Endothelial cell of umbilical vein (primary cell): ENCODE measurements around the gene PXMP4. TPM values are rescaled to one million over a fixed set of nuclear protein-coding genes. Genes with fewer than 3 reads are reported as not detected.

Source experiments
- BruUV-seq: library from RNA; stranded (reverse); fragments of 400-500 nt; replicated peaks from 2 replicates; lab custom pipeline; 2021; lab: Mats Ljungman, UMichigan
- CTCF ChIA-PET: fragments of 300-600, 350-600 bp; sonication (Branson Sonifier 250); formaldehyde crosslinking; loops from one replicate; lab custom pipeline; 2021; ENCODE audit warnings: antibody characterized with exemption, inconsistent platforms; lab: Charles Lee
- POLR2A ChIA-PET: fragments of 300-600, 350-600 bp; sonication (Branson Sonifier 250); formaldehyde crosslinking; loops from one replicate; lab custom pipeline; 2021; ENCODE audit warnings: antibody characterized with exemption, inconsistent platforms; lab: Charles Lee
- DNase-seq: peaks from one replicate; pipeline ENCODE4 v3.0.0-alpha.2; 2011; ENCODE audit warnings: low read depth, low spot score
- FAIRE-seq: peaks from 2 replicates; lab custom pipeline; 2011; peaks lifted over from hg19 to GRCh38; lab: Jason Lieb, UNC
- H2AFZ ChIP-seq: 2 replicates; pipeline ENCODE4 v1.6.0; 2012; ENCODE audit warnings: low read depth, low read length, control low read depth, inconsistent platforms
- H3K27ac ChIP-seq: 2 replicates; pipeline ENCODE4 v1.5.1; 2011; ENCODE audit warnings: low read depth, mild to moderate bottlenecking, control low read depth, low read length, moderate library complexity; ENCODE audit not compliant: insufficient read depth
- H3K27me3 ChIP-seq, 2 experiments: 2 replicates each; pipeline versions ENCODE4 v1.6.0 to v1.6.1; 2011; ENCODE audit warnings: low read length in 2 of 2, mixed read lengths in 1 of 2; ENCODE audit not compliant: control insufficient read depth in 2 of 2, insufficient read depth in 2 of 2
- H3K36me3 ChIP-seq, 2 experiments: 2 replicates in 1 of 2; 3 replicates in 1 of 2; pipeline ENCODE4 v1.5.1; 2011; ENCODE audit warnings: low read length in 2 of 2, mild to moderate bottlenecking in 1 of 2, moderate library complexity in 1 of 2; ENCODE audit not compliant: control insufficient read depth in 2 of 2, insufficient read depth in 2 of 2; ENCODE audit errors: extremely low read depth in 1 of 2
- H3K4me1 ChIP-seq: 3 replicates; pipeline ENCODE4 v1.5.1; 2011; ENCODE audit warnings: mild to moderate bottlenecking, low read length; ENCODE audit not compliant: control insufficient read depth, insufficient read depth; ENCODE audit errors: extremely low read depth
- H3K4me2 ChIP-seq: 2 replicates; pipeline ENCODE4 v1.6.1; 2011; ENCODE audit warnings: low read length, control low read depth, mixed read lengths; ENCODE audit not compliant: insufficient read depth
- H3K4me3 ChIP-seq, 3 experiments: fragments of 200-600 bp in 1 of 3; sonication (generic), shearing (Covaris generic) in 1 of 3; replicated peaks in 1 of 3; 2 replicates each; pipeline ENCODE4 v1.5.1; 2011 to 2016; ENCODE audit warnings: control low read depth in 3 of 3, low read length in 3 of 3, mild to moderate bottlenecking in 2 of 3, inconsistent platforms in 1 of 3, low read depth in 1 of 3, moderate library complexity in 1 of 3; ENCODE audit not compliant: insufficient read depth in 1 of 3
- H3K79me2 ChIP-seq: 2 replicates; pipeline ENCODE4 v1.6.0; 2012; ENCODE audit warnings: low read length, inconsistent platforms; ENCODE audit not compliant: control insufficient read depth, insufficient read depth
- H3K9ac ChIP-seq: replicated peaks from 2 replicates; pipeline ENCODE3; 2011; ENCODE audit warnings: low read length, control low read depth; ENCODE audit not compliant: insufficient read depth; ENCODE audit errors: extremely low read depth
- H3K9me1 ChIP-seq: replicated peaks from 3 replicates; pipeline ENCODE4 v1.6.0; 2011; ENCODE audit warnings: mild to moderate bottlenecking, low read length; ENCODE audit not compliant: control insufficient read depth, insufficient read depth; ENCODE audit errors: extremely low read depth
- H3K9me3 ChIP-seq: replicated peaks from 2 replicates; pipeline ENCODE4 v1.5.1; 2012; ENCODE audit warnings: low read length, inconsistent platforms; ENCODE audit not compliant: control insufficient read depth, insufficient read depth
- H4K20me1 ChIP-seq: replicated peaks from 2 replicates; pipeline ENCODE3; 2011; ENCODE audit warnings: mild to moderate bottlenecking, low read length; ENCODE audit not compliant: control insufficient read depth, insufficient read depth; ENCODE audit errors: extremely low read depth
- EZH2 ChIP-seq: IDR thresholded peaks from 2 replicates; pipeline ENCODE4 v1.6.1; 2012; ENCODE audit warnings: borderline replicate concordance, low read depth, mild to moderate bottlenecking, moderate library complexity, low read length, inconsistent platforms; ENCODE audit not compliant: severe bottlenecking
- FOS ChIP-seq: IDR thresholded peaks from 2 replicates; pipeline ENCODE4 v1.6.1; 2011; ENCODE audit warnings: mild to moderate bottlenecking, low read length, moderate library complexity, borderline replicate concordance; ENCODE audit not compliant: insufficient read depth
- GATA2 ChIP-seq: IDR thresholded peaks from 2 replicates; pipeline ENCODE4 v1.7.0; 2011; ENCODE audit warnings: low read depth, mild to moderate bottlenecking, moderate library complexity, mixed read lengths, low read length; ENCODE audit not compliant: insufficient read length, insufficient read depth
- JUN ChIP-seq: IDR thresholded peaks from 2 replicates; pipeline ENCODE4 v1.6.1; 2011; ENCODE audit warnings: borderline replicate concordance, low read depth; ENCODE audit not compliant: insufficient read length, insufficient read depth
- MYC ChIP-seq: IDR thresholded peaks from one replicate; pipeline ENCODE4 v1.6.1; 2011; ENCODE audit warnings: mild to moderate bottlenecking, low read depth, low read length
- POLR2A ChIP-seq: IDR thresholded peaks from 2 replicates; pipeline ENCODE4 v1.6.1; 2012; ENCODE audit warnings: low read depth, mild to moderate bottlenecking, control low read depth, low read length
- POLR2AphosphoS5 ChIP-seq: IDR thresholded peaks from 2 replicates; pipeline ENCODE4 v1.6.1; 2012; ENCODE audit warnings: low read depth, mild to moderate bottlenecking, control low read depth, low read length, moderate library complexity; ENCODE audit not compliant: insufficient read depth
- dilution Hi-C: fragments of 300-500 bp; cut with MboI; formaldehyde crosslinking; loops from one replicate; pipeline ENCODE4 v1.15.0; 2019; ENCODE audit warnings: low sequenced_read_pairs; ENCODE audit not compliant: extremely low pct_ligation_motif_present
- intact Hi-C: fragments of 100-400 bp; cut with micrococcal nuclease; formaldehyde crosslinking; loops from one replicate; pipeline ENCODE4 v1.10.0; 2022
- polyA plus RNA-seq, 4 experiments: library from polyadenylated mRNA; depleted of rRNA in 3 of 4; stranded (reverse) in 3 of 4; unstranded in 1 of 4; fragments of >200 nt; gene quantifications; 2 replicates each; pipeline versions ENCODE4 v1.2.1 to v1.2.3, GENCODE V29; 2011 to 2012; ENCODE audit warnings: missing spikeins in 1 of 4
- total RNA-seq: library from RNA; stranded (reverse); gene quantifications from 2 replicates; pipeline ENCODE4 v1.2.3, GENCODE V29; 2021
- TF ChIP-seq, protein P1 (sequence below), 2 donors: IDR thresholded peaks; 1 replicate in 1 of 2; 2 replicates in 1 of 2; pipeline ENCODE4 v1.5.1; 2011; ENCODE audit warnings: low read length in 2 of 2, mild to moderate bottlenecking in 2 of 2, moderate library complexity in 2 of 2, control low read depth in 1 of 2, inconsistent platforms in 1 of 2, low read depth in 1 of 2; ENCODE audit not compliant: insufficient read depth in 1 of 2; ENCODE audit errors: extremely low read depth in 1 of 2
- TF ChIP-seq, protein P2 (sequence below): IDR thresholded peaks from 2 replicates; pipeline ENCODE4 v1.6.1; 2011; ENCODE audit not compliant: insufficient read depth, insufficient read length

The PXMP4 gene
- total and polyA plus RNA-seq, 2 donors (not counting 3 experiments of a cell fraction or from before 2014, with no cell fraction given) = 6.9 to 8.5 TPM

GRCh38 chr20:33658929-33659328 lies 61.2 kb downstream of the PXMP4 start:
- no peak for FAIRE-seq
- Histone ChIP-seq H3K4me2 (no peak overlapping the region), H3K9ac (no peak overlapping the region), H3K9me1 (no peaks in the 10 kb centered on the region), H3K4me3 (no peak overlapping the region), H3K36me3 (no peaks in the 10 kb centered on the region), H3K27me3 (no peaks in the 10 kb centered on the region), H3K27ac (no peak overlapping the region), H3K9me3 (no peaks in the 10 kb centered on the region), H3K79me2 (no peaks in the 10 kb centered on the region), H3K4me1 (peaks cover 10% of the 10 kb centered on the region), H2AFZ (no peak overlapping the region), H4K20me1 (no peaks in the 10 kb centered on the region)
- CTCF ChIA-PET = no interaction called here
- dilution Hi-C loops (no loop called here), intact Hi-C loops (no loop called here)
- no TSS peak for BruUV-seq
- DNase-seq = no peak
- POLR2A ChIA-PET = no interaction called here
- no peak for TF ChIP-seq FOS

DNA sequence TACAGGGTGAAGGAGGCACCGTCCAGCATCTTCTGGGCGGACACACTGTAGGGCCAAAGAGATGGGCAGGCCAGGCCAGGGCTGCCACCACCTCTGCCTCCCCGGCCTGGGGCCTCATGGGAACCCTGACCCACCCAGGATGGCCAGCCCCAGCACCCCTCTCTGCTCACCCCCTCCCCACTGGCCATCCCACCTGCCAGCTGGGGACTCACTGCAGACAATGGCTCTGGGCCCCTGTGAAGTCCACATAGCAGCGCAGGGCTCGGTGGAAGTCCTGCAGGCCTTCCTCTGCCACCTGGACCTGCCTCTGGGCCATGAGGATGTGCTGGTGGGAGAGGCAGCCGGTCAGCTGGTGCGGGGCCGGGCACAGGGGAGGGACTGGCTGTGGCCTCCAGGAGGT lies 61.6 kb downstream of the PXMP4 start:
- Histone ChIP-seq H2AFZ (no peak overlapping the region), H3K4me2 (no peak overlapping the region), H4K20me1 (no peaks in the 10 kb centered on the region), H3K27me3 (no peaks in the 10 kb centered on the region), H3K36me3 (no peaks in the 10 kb centered on the region), H3K79me2 (no peaks in the 10 kb centered on the region), H3K9ac (no peak overlapping the region), H3K4me3 (no peak overlapping the region), H3K9me3 (no peaks in the 10 kb centered on the region), H3K4me1 (peaks cover 7% of the 10 kb centered on the region), H3K27ac (no peak overlapping the region), H3K9me1 (no peaks in the 10 kb centered on the region)
- ChIA-PET POLR2A (no interaction called here), CTCF (interaction anchor here (1.1 to 1.4 kb wide), 2 partner anchors 8 to 201 kb away, joined by 3 read pairs; partner anchors contain the start of gene ACTL10)
- FAIRE-seq (no peak), DNase-seq (no peak)
- TF ChIP-seq POLR2A (no peak), JUN (no peak), POLR2AphosphoS5 (no peak), MYC (no peak), EZH2 (no peak), GATA2 (no peak), FOS (no peak)
- TF ChIP-seq, protein P1, sequence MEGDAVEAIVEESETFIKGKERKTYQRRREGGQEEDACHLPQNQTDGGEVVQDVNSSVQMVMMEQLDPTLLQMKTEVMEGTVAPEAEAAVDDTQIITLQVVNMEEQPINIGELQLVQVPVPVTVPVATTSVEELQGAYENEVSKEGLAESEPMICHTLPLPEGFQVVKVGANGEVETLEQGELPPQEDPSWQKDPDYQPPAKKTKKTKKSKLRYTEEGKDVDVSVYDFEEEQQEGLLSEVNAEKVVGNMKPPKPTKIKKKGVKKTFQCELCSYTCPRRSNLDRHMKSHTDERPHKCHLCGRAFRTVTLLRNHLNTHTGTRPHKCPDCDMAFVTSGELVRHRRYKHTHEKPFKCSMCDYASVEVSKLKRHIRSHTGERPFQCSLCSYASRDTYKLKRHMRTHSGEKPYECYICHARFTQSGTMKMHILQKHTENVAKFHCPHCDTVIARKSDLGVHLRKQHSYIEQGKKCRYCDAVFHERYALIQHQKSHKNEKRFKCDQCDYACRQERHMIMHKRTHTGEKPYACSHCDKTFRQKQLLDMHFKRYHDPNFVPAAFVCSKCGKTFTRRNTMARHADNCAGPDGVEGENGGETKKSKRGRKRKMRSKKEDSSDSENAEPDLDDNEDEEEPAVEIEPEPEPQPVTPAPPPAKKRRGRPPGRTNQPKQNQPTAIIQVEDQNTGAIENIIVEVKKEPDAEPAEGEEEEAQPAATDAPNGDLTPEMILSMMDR (IDR thresholded peaks at IDR 0.05; ENCODE audit: extremely low read depth in 1 of 2, insufficient read depth in 1 of 2, low read depth in 1 of 2, low read length in 2 of 2) = no peak
- TF ChIP-seq, protein P2, sequence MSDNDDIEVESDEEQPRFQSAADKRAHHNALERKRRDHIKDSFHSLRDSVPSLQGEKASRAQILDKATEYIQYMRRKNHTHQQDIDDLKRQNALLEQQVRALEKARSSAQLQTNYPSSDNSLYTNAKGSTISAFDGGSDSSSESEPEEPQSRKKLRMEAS = no peak
- intact Hi-C loops = no loop called here
- no TSS peak for BruUV-seq
- dilution Hi-C loops = no loop called here
